GM21619 (cell line): Measurements from ENCODE around the gene TBX18.

Source experiments
- ATAC-seq: cut with Tn5 transposase; IDR thresholded peaks from one replicate; pipeline ENCODE4 v1.9.1; 2021; ENCODE audit not compliant: unreplicated experiment

The TBX18 gene

DNA sequence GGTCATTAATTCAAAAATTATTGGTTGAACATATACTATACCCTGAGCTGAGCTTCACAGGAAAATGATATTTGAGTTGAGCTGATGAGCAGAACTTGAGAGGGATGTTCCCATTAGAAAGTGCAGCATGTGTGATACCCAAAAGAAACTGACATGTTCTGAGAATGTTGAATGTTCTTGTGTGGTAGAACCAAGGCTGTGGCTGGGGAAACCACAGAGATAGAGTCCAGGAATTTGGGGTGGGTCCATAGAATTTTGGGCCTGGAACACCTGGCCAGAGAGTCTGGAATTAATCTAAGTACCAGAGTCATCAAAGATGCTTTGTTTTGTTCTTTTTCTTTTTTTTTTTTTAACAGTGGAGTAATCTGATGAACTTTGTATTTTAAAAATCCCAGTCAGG is 88.7 kb downstream of the TBX18 start:
- ATAC-seq, result no peak

DNA sequence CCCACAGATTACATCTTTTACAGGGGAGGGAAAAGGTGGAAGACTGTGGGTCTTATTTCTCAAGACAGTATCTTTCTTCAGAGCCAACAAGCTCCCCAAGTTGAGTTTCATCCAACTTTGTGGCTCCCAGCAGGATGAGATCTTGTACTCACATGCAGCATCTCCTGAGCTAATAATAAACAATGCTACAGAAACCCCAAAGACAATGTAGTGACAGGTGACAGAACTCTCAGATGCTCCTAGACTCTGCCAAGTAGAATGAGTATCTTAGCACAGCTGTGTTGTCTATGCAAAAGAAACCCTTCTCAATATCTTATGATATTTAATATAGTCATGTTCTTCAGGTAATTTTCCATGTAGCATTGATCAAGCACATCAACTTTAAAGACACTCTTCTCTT is 90.0 kb downstream of the TBX18 start:
- ATAC-seq, result no peak

DNA sequence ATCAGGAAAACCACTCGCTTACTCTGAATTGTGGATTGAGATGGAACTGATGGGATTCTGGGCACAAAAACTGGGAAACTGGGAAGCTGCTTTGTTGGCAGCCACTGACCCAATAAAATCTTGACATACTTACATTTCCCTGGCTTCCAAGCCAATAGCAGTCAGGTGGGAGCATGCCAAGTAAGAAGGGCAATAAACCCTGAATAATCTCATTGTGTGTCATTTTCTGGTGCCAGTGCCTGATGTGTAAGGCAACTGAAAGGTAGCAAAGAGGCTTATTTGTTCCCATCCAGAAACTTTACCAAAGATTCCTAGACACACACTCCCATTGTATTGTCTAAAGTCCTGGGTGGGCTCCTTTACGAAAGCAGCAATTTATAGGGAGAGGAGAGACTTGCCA is 93.2 kb downstream of the TBX18 start:
- ATAC-seq, result no peak

DNA sequence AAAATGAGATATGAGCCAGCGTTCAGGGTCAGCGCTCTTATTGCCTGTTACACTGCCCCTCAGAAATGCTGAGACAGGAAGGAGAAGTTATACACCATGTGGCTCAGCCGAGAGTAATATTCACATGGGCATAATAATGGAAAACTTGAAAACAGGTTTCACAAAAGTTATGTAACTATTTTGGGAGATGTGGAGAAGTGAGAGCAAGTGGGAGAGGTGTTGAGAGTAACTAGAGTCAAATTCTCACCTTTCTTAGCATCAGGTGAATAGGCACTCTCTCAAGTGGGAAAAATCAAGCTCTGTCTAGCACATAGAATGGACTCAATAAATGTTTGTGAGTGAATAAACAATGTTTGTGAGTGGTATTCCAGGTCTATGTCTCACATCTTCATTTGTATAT is 94.5 kb downstream of the TBX18 start:
- no peak for ATAC-seq

DNA sequence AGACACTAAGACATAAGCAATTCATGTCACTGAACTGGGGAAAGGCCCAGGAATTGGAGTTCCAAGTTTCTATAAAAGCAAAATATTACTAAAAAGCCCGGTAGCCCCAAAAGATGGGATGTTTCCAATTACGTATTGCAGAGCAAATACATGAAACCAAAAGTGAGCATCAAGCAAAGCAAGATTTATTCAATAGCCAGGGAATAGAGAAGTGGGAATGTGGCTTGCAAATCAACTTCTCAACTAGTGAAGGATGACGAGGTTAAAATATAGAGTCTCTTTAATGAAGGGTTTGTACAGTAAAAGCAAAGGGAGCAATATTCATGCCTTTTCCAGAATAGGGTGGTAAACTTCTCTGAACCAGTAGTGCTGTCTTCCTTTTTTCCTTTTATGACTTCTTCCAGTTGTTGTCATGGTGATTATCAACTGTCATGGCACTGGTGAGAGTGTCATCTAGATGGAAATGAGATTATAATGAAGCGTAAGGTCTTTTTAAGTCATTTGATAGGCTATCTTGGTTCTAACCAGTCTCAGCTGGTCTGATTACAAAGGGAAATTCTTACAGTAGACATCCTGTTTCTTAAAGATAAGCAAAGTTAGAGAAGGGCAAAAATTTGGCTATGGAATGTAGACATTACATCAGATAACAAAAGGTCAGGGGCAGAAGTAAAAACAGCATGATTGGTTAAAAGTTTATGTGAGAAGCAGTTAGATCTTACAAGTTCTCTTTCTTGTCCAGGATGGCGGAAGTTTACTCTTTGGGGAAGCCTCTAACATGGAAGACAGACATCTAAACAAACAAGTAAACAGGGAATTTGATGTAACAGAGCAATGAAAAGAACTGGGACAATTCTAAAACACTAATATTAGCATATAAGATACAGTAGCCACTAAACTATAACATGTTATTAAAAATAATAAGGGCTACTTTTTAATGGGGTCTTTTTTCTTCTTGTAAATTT is 96.9 kb downstream of the TBX18 start:
- ATAC-seq, result no peak

DNA sequence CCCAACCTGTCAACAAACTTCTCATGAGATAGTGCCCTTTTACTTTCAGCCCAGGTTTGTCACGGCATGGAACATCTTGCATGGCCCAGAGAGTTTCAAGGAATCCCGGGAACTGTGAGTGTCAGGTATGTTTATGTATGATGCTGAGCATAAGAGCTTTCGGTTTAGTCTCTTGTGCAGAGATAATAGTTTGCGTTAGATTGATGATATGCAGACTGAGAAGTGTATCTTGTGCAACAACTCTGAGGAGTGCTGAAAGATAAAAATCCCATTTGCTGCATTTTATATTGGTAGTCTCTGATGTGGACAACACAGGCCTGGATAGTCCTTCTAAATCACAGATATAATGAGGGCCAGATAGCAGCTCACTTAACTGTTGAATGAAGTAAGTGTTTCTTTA is 99.0 kb downstream of the TBX18 start:
- no peak for ATAC-seq

DNA sequence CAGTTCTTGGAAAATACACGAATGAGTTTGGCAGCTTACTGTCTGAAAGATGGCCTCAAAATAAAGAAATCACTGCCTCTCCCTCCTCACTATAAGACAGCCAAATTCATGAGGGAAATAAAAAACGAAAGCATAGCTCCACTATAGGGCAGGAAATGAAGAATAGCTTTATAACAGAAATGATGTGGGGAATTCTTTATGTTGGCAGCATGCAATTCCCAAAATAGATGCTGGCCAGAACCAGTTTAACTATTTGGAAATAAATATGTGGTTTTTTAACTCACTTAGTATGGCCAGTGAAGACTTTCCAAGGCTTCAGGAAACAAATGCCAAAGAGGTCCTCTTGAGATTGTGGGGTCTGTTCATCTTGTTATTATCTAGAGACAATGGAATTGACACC is 100.5 kb downstream of the TBX18 start:
- no peak for ATAC-seq

DNA sequence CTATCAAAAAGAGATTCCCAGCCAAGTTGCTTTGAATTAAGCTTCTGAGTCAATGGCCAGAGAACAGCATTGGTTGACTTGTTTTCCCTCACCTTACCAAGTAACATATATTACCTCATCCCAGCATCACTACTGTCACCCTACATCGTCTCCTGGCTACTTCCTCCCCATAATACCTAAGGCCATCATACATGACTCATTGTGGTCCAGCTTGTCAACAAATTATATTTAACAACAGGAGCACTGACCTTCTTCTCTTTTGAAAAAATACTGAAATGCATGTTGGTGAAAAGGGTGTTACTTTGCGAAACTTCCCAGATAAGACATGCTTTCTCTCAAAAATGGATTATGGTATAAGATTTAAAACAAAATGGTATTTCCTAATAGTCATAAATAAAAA is 106.9 kb downstream of the TBX18 start:
- ATAC-seq, result no peak

DNA sequence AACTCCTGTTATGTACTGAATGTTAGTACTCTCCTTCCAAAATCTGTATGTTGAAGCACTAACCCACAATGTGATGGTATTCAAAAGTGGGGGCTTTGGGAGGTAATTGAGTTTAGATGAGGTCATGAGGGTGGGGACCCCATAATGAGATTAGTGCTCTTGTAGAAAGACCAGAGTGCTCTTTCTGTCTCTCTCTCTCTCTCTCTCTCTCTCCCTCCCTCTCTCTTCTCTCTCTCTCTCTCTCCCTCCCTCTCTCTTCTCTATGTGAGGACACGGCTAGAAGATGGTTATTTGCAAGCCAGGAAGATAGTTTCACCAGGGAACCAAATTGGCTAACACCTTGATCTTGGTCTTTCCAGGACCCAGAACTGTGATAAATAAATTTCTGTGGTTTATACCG is 107.4 kb downstream of the TBX18 start:
- no peak for ATAC-seq

DNA sequence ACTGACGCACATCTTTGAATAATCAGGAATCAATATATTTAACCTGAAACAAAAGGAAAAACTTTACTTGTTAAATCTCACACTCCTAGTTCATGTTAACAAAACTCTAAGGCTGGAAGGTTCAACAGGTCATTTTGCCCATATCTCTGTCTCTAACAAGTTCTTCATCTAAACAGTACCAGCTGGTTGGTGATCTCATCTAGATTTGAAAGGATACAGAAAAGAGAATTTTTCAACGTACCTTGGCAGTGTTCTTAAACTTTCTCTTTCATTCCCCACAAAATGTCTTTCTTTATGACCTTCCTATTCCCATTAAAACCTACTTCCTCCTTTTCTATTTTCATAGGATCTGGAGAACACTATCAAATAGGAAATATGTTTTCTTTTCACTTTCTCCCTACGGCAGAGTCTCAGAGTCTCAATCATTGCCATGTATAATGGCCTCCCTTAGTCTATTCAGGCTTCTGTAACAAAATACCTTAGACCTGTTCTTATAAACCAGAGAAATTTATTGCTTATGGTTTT is 111.3 kb downstream of the TBX18 start:
- no peak for ATAC-seq

DNA sequence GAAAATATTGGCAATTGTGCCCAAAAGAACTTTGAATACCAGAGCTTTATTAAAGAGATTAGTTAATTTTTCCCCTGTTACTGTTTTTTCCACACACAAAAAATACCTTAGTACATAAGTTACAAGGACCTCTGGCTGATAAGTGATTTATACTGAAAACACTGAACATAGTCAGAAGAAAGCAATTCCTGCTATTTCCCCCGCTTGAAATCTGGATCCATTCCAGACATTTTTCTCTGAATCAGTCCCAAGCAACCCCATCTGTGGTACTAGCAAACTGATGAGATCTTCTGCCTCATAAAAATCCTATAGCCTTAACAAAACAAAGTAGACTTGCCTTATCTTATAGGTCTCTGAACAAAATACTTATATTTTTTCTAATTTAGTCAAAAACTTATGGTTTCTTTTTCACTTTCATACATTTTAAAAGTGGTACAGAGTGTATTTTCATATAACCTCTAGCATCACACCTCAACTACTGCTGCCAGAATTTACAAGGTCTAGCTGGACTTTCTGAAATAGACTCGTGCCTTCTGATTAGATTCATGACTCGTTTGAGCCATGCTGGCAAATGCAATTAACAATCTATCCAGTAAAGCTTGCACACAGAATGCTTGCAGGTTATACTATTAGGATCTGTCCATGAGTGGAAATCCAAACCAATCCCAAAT is 111.9 kb downstream of the TBX18 start:
- ATAC-seq, result no peak

DNA sequence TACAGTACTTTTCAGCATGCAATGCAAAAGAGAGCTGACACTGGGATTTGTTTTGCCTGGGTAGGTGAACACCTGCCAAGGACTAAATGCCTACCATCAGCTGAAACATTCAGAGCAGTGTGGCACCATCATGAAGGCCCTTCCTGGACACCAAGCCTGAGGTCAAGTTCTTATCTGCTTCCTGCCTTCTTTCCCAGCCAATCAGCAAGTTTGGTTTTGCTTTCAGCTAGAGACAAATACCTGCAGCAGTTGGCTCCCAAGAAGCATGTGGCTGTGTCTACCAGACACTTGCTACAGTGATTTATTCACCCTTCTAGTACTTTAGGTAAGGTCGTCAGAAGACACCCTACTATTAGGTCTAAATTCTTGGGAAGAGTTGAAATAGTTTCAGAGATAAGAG is 112.8 kb downstream of the TBX18 start:
- ATAC-seq, result no peak

DNA sequence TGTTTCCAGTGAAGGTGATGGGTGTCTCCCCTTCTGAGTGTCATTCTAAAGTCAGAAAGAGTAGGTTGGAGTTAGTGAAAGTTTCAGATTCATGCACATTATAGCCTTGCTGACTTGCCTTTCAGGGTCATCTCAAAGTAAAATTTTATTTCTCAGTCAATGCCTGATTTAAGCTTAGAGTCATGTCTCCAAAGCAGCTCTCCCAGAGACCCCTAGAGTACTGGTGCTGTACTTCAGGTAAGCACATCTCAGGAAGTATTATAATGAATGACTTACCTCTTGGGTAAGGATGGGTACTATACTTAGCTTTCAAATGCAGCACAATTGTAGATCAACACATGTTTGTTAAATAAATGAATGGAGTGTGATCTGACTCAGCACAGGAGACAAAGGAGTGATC is 116.0 kb downstream of the TBX18 start:
- no peak for ATAC-seq

DNA sequence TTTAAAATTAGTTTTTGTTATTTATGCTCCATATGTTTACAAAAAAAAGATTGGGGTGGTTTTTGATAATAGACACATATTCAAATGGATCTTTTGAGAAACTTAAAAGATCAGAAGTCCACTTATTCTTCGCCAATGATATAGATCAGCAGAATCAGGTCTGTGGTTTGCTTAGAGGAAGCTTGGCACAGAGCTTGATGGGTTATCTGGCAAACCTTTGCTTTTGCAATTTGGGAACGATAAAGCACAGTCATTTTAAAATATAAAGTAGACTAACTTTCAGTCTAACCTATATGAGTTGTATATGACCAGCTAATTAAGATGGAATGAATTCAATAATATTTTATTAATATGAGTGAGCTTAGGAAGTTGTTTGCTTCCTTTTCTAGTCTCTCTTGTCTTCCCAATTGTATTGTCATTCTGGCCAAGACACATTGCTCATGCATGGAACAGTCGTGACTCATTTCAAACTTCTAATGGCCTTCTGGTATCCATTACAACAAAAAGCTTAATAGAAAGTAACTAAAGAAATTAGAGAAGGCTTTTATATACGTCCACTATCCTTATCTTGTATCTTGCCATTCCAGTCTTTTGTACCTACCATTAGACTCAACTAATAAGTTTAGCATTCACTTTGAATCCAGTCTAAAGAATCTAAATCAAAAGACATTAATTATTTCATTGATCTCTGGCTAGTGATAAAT is 118.7 kb downstream of the TBX18 start:
- ATAC-seq, result no peak

DNA sequence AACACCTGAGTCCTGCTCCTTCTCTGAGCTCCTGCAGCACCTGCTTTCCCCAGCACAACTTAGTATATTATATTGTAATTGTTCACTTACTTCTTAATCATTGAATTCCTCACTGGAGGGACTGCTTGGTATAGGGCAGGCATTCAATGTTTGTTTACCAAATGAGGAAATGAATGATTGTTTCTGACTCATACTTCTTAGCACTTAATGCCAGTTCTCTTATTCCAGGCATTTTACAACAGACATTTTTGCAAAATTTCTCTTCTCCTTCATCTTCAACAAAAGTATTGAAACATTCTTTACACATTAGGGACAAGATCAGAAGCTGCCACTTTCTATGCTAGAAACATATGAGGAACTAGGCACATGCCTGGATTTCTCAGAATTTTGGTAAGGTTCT is 119.4 kb downstream of the TBX18 start:
- ATAC-seq, result no peak

DNA sequence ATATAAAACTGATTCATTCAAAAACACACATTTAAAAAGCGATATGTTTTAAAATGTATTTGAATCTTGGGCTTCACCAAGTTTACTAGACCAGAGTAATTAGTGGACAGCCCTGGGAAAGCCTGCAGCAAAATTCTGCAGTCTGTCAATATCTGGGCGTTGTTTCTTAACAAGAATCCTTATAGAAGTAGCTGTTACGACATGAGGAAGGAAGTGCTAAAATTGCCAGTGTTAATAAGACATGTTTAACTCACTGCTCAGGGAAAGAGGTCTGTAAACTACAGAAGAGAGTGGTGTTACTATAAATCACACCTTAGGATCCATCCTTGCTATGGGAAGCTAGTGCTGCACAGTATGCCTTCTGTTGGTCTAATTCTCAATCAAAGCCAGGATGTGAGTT is 120.6 kb downstream of the TBX18 start:
- no peak for ATAC-seq

DNA sequence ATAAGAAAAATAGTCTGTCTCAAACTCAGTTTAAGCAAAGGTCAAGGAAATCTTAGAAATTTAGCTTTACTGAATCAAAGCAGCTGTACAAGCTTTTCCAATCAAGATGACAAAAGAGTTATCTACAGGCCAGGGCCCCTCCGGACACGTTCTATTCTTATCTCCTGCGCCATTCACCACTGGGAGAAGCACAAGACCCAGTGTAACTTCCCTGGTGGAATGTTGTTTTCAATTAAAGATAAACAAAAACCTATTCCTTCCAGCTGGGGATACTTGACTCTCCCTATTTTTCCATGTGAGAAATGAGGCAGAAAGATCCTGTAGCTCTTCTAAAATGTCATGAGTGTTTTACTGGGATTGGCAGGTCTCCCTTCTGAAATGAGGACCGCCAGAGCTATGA is 123.3 kb downstream of the TBX18 start:
- no peak for ATAC-seq

DNA sequence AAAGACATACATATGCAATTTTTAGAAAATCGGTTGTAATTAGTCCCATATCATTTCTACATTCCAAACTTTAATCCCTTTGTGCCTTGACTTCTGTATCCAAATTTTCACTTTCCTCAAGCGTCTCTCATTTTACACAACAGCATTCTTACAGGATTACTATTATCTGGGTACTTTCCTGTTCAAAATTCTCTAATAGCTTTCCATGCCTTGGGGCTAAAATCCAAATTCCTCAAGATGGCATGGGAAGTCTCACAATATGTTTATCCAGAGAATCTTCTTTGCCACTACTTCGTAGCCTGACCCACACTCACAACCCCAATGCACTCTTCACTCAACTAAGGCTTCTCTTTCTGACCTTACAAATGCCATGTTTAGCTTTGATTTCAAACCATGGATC is 125.0 kb downstream of the TBX18 start:
- no peak for ATAC-seq

DNA sequence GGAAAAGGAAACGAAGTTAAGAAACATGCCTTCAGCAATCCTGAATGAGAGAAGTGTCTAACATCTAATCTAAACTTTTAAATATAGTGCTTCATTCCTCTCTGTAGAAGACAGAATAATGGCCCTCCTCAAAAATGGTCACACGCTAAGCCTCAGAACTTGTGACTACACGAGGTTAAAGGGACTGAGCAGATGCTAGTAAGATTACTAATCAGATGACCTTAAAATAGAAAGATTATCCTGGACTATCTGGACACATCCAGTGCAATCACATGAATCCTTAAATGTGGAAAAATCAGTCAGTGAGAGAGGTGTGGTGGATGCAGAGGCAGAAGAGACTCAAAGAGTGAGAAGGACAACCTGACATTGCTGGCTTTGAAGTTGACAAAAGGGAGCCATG is 126.1 kb downstream of the TBX18 start:
- no peak for ATAC-seq
